ENCODE results near the gene CXorf58. TPM values are rescaled to one million over a fixed set of nuclear protein-coding genes. Genes with fewer than 3 reads are reported as not detected.

Gene CXorf58
- total and polyA plus RNA-seq, 9 of the 15 experiments (the other 6 are each of a cell fraction or from before 2014, with no cell fraction given): 0.10 to 0.27 (median 0.16) TPM; not detected in 3

DNA sequence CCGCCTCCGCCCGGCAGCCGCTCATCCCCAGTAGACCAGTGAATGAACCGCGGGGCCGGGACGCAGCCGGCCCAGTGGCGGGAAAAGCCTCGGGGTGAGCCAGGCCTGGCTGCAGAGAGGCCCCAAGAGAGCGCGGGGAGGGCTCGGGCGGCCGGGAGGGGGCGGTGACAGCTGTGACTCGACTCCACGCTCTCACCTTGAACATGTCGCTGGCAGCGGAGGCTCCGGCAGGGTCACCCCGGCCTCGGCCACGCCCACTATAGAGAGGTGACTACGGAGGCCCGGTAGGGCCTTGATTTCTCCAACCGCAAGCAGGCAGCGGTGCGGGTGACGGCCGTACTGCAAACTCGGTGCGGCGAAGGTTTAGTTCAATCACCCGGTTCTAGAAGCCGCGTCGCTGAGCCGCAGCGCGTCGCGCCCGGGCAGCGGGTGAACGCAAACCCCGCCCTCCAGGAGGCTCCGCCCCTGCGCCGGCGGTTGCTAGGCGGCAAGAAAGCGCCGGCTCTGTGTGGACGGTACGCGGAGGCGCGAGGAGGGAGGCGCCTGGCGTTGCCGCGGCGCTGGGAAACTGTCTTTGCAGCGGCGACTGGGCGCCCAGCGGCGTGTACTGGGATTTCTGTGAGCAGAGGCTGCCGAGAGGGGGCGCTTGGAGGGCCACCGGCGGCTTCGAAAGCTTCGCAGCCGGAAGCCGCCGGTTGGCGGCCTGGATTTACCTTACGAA, at the start of gene CXorf58, which contains the start of gene APOO (continued):
- TF ChIP-seq, protein P1, sequence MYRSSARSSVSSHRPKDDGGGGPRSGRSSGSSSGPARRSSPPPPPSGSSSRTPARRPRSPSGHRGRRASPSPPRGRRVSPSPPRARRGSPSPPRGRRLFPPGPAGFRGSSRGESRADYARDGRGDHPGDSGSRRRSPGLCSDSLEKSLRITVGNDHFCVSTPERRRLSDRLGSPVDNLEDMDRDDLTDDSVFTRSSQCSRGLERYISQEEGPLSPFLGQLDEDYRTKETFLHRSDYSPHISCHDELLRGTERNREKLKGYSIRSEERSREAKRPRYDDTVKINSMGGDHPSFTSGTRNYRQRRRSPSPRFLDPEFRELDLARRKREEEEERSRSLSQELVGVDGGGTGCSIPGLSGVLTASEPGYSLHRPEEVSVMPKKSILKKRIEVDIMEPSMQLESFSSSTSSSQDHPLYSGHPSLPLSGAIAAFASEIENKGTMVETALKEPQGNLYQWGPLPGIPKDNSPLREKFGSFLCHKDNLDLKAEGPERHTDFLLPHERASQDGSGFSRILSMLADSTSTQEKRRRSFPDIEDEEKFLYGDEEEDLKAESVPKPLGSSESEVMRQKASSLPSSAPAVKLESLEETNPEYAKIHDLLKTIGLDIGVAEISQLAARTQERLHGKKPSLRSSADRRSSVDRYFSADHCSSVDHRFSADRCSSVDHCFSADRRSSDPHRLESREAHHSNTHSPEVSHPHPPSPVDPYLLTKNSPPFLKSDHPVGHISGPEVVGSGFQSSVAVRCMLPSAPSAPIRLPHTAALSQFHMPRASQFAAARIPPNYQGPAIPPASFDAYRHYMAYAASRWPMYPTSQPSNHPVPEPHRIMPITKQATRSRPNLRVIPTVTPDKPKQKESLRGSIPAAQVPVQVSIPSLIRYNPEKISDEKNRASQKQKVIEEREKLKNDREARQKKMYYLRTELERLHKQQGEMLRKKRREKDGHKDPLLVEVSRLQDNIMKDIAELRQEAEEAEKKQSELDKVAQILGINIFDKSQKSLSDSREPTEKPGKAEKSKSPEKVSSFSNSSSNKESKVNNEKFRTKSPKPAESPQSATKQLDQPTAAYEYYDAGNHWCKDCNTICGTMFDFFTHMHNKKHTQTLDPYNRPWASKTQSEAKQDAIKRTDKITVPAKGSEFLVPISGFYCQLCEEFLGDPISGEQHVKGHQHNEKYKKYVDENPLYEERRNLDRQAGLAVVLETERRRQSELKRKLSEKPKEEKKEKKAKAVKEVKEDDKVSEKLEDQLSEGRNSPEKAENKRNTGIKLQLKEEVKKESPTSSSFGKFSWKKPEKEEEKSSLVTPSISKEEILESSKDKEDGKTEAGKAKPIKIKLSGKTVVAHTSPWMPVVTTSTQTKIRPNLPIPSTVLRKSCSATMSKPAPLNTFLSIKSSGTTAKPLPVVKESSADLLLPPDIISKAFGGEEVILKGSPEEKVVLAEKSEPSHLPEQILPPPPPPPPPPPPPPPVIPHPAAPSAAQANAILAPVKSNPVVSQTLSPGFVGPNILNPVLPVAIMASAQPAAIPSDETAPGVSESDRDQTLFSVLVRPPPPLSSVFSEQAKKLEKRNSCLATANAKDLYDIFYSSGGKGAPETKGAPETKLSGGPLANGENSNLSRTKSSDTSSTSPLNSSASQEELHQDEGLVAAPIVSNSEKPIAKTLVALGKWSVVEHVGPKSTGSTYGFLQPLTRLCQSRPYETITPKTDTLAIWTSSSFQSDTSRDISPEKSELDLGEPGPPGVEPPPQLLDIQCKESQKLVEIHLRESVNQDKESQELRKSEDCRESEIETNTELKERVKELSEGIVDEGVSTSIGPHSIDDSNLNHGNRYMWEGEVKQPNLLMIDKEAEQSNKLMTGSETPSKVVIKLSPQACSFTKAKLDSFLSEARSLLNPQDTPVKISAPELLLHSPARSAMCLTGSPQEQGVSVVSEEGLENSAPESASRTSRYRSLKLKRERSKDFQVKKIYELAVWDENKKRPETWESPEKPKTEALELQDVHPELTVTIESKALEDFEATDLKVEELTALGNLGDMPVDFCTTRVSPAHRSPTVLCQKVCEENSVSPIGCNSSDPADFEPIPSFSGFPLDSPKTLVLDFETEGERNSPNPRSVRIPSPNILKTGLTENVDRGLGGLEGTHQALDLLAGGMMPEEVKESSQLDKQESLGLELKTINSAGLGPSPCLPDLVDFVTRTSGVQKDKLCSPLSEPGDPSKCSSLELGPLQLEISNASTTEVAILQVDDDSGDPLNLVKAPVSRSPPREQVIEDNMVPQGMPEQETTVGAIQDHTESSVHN (IDR thresholded peaks at IDR 0.05; ENCODE audit: borderline replicate concordance in 1 of 2, low read depth in 1 of 2): no peak
- TF ChIP-seq, protein P2, sequence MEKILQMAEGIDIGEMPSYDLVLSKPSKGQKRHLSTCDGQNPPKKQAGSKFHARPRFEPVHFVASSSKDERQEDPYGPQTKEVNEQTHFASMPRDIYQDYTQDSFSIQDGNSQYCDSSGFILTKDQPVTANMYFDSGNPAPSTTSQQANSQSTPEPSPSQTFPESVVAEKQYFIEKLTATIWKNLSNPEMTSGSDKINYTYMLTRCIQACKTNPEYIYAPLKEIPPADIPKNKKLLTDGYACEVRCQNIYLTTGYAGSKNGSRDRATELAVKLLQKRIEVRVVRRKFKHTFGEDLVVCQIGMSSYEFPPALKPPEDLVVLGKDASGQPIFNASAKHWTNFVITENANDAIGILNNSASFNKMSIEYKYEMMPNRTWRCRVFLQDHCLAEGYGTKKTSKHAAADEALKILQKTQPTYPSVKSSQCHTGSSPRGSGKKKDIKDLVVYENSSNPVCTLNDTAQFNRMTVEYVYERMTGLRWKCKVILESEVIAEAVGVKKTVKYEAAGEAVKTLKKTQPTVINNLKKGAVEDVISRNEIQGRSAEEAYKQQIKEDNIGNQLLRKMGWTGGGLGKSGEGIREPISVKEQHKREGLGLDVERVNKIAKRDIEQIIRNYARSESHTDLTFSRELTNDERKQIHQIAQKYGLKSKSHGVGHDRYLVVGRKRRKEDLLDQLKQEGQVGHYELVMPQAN (IDR thresholded peaks at IDR 0.05; ENCODE audit: borderline replicate concordance): peak; percentile 82
- TF ChIP-seq, protein P3, sequence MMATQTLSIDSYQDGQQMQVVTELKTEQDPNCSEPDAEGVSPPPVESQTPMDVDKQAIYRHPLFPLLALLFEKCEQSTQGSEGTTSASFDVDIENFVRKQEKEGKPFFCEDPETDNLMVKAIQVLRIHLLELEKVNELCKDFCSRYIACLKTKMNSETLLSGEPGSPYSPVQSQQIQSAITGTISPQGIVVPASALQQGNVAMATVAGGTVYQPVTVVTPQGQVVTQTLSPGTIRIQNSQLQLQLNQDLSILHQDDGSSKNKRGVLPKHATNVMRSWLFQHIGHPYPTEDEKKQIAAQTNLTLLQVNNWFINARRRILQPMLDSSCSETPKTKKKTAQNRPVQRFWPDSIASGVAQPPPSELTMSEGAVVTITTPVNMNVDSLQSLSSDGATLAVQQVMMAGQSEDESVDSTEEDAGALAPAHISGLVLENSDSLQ (IDR thresholded peaks at IDR 0.05): peak; percentile 36
- TF ChIP-seq ZNF445 (CRISPR knock-in tag; IDR thresholded peaks at IDR 0.05; ENCODE audit: low read depth): no peak
- peak; percentile 88 for TF ChIP-seq SP1 (CRISPR knock-in tag; IDR thresholded peaks at IDR 0.05)
- no peak for TF ChIP-seq U2AF2 (optimal IDR thresholded peaks at IDR 0.05; ENCODE audit: low read depth, low read length)
- no peak for TF ChIP-seq DMBX1 (CRISPR knock-in tag; IDR thresholded peaks at IDR 0.05; ENCODE audit: borderline replicate concordance)
- peak; percentile 34 for TF ChIP-seq TAF1 (IDR thresholded peaks at IDR 0.05; ENCODE audit: control insufficient read depth, extremely low read depth, insufficient read depth, low read length, severe bottlenecking)
- TF ChIP-seq, protein P4, sequence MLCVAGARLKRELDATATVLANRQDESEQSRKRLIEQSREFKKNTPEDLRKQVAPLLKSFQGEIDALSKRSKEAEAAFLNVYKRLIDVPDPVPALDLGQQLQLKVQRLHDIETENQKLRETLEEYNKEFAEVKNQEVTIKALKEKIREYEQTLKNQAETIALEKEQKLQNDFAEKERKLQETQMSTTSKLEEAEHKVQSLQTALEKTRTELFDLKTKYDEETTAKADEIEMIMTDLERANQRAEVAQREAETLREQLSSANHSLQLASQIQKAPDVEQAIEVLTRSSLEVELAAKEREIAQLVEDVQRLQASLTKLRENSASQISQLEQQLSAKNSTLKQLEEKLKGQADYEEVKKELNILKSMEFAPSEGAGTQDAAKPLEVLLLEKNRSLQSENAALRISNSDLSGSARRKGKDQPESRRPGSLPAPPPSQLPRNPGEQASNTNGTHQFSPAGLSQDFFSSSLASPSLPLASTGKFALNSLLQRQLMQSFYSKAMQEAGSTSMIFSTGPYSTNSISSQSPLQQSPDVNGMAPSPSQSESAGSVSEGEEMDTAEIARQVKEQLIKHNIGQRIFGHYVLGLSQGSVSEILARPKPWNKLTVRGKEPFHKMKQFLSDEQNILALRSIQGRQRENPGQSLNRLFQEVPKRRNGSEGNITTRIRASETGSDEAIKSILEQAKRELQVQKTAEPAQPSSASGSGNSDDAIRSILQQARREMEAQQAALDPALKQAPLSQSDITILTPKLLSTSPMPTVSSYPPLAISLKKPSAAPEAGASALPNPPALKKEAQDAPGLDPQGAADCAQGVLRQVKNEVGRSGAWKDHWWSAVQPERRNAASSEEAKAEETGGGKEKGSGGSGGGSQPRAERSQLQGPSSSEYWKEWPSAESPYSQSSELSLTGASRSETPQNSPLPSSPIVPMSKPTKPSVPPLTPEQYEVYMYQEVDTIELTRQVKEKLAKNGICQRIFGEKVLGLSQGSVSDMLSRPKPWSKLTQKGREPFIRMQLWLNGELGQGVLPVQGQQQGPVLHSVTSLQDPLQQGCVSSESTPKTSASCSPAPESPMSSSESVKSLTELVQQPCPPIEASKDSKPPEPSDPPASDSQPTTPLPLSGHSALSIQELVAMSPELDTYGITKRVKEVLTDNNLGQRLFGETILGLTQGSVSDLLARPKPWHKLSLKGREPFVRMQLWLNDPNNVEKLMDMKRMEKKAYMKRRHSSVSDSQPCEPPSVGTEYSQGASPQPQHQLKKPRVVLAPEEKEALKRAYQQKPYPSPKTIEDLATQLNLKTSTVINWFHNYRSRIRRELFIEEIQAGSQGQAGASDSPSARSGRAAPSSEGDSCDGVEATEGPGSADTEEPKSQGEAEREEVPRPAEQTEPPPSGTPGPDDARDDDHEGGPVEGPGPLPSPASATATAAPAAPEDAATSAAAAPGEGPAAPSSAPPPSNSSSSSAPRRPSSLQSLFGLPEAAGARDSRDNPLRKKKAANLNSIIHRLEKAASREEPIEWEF (CRISPR knock-in tag; IDR thresholded peaks at IDR 0.05): no peak
